HepG2 (cell line): ENCODE measurements around the gene PSME3IP1. TPM values are rescaled to one million over a fixed set of nuclear protein-coding genes. Genes with fewer than 3 reads are reported as not detected.

Experiments used
- ATAC-seq: fragments of 200-7000 bp; cut with Tn5 transposase; 3 replicates; pipeline ENCODE4 v1.9.1; 2020; ENCODE audit warnings: mild to moderate bottlenecking, moderate library complexity
- BruUV-seq: library from RNA; stranded (reverse); fragments of 400-500 nt; replicated peaks from 2 replicates; lab custom pipeline; 2021; lab: Mats Ljungman, UMichigan
- CTCF ChIA-PET: fragments of 300-600 bp; formaldehyde crosslinking; extraction: SDS; loops from one replicate; lab custom pipeline; 2021; ENCODE audit warnings: low total read pairs, inconsistent platforms, low intra/inter-chr PET ratio; lab: Yijun Ruan, JAX
- POLR2A ChIA-PET: fragments of 350-600 bp; sonication (Branson Sonifier 250); formaldehyde crosslinking; loops from one replicate; lab custom pipeline; 2020; ENCODE audit warnings: antibody characterized with exemption, inconsistent platforms; lab: Yijun Ruan, JAX
- DNase-seq: peaks from one replicate; pipeline ENCODE4 v3.0.0-alpha.2; 2015; ENCODE audit warnings: low spot score
- FAIRE-seq: peaks from 3 replicates; lab custom pipeline; 2011; peaks lifted over from hg19 to GRCh38; lab: Jason Lieb, UNC
- H2AFZ ChIP-seq: one replicate; pipeline ENCODE4 v1.6.1; 2011; ENCODE audit warnings: low read length, inconsistent platforms
- H3K27ac ChIP-seq: fragments of 300-600 bp; 3 replicates; pipeline ENCODE4 v1.8.0; 2011; ENCODE audit warnings: mixed run types, mild to moderate bottlenecking, mixed read lengths, low read length, inconsistent platforms; ENCODE audit not compliant: insufficient read depth; ENCODE audit errors: extremely low read length
- H3K27me3 ChIP-seq, 2 experiments: fragments of 200-600 bp in 1 of 2; 2 replicates in 1 of 2; 3 replicates in 1 of 2; pipeline versions ENCODE4 v1.6.0 to v1.8.0; 2011; ENCODE audit warnings: low read length in 2 of 2, mild to moderate bottlenecking in 2 of 2, moderate library complexity in 2 of 2, inconsistent platforms in 1 of 2; ENCODE audit not compliant: insufficient read depth in 2 of 2, control insufficient read depth in 1 of 2
- H3K36me3 ChIP-seq, 2 experiments: fragments of 200-600 bp in 1 of 2; replicated peaks in 1 of 2; 2 replicates in 1 of 2; 3 replicates in 1 of 2; pipeline versions ENCODE4 v1.5.1 to v1.8.0; 2011; ENCODE audit warnings: low read length in 2 of 2, inconsistent platforms in 1 of 2; ENCODE audit not compliant: insufficient read depth in 2 of 2, control insufficient read depth in 1 of 2
- H3K4me1 ChIP-seq: 2 replicates; pipeline ENCODE4 v1.5.1; 2012; ENCODE audit warnings: low read length, inconsistent platforms; ENCODE audit not compliant: insufficient read depth
- H3K4me2 ChIP-seq: 2 replicates; pipeline ENCODE4 v1.6.0; 2011; ENCODE audit warnings: low read depth, low read length, inconsistent platforms
- H3K4me3 ChIP-seq, 3 experiments: fragments of 200-600 bp in 1 of 3; sonication (generic), shearing (Covaris generic) in 1 of 3; replicated peaks in 1 of 3; 2 replicates each; pipeline ENCODE4 v1.5.1; 2011 to 2016; ENCODE audit warnings: low read length in 3 of 3, inconsistent platforms in 2 of 3, low read depth in 2 of 3, mild to moderate bottlenecking in 2 of 3, control low read depth in 1 of 3, mixed read lengths in 1 of 3; ENCODE audit not compliant: insufficient read depth in 1 of 3
- H3K79me2 ChIP-seq: one replicate; pipeline ENCODE4 v1.6.1; 2011; ENCODE audit warnings: low read length, inconsistent platforms; ENCODE audit not compliant: insufficient read depth
- H3K9ac ChIP-seq: 2 replicates; pipeline ENCODE4 v1.6.0; 2011; ENCODE audit warnings: mild to moderate bottlenecking, low read depth, low read length, inconsistent platforms; ENCODE audit not compliant: insufficient read depth
- H3K9me3 ChIP-seq: 2 replicates; pipeline ENCODE4 v1.5.1; 2012; ENCODE audit warnings: mild to moderate bottlenecking, low read length
- H4K20me1 ChIP-seq: 2 replicates; pipeline ENCODE4 v1.6.0; 2011; ENCODE audit warnings: inconsistent platforms, mild to moderate bottlenecking, low read length, moderate library complexity; ENCODE audit not compliant: insufficient read depth
- CREB1 ChIP-seq, 2 experiments: fragments of 450-650 bp in 1 of 2; IDR thresholded peaks; 2 replicates each; pipeline ENCODE4 v1.6.1; 2016 to 2017; ENCODE audit warnings: control low read depth in 1 of 2, mild to moderate bottlenecking in 1 of 2, missing compliant biosample characterization in 1 of 2, missing genetic modification characterization in 1 of 2
- CREM ChIP-seq, 2 experiments: sonication (generic) in 1 of 2; formaldehyde crosslinking in 1 of 2; IDR thresholded peaks; 2 replicates each; pipeline versions ENCODE4 v1.4.0 to v1.6.1; 2016 to 2020; ENCODE audit warnings: antibody characterized with exemption in 1 of 2, mild to moderate bottlenecking in 1 of 2, missing genetic modification reagents in 1 of 2
- HNF4A ChIP-seq: sonication (generic); formaldehyde crosslinking; IDR thresholded peaks from 2 replicates; pipeline ENCODE4 v1.4.0; 2020; ENCODE audit warnings: missing genetic modification reagents
- KLF16 ChIP-seq, 2 experiments: sonication (generic) in 1 of 2; formaldehyde crosslinking in 1 of 2; IDR thresholded peaks; 2 replicates each; pipeline versions ENCODE4 v1.6.1 to v1.8.0; 2016 to 2023; ENCODE audit warnings: missing genetic modification reagents in 2 of 2, missing compliant biosample characterization in 1 of 2
- LRRFIP1 ChIP-seq: sonication (generic); formaldehyde crosslinking; conservative IDR thresholded peaks from 2 replicates; pipeline ENCODE4 v1.4.0; 2020; ENCODE audit warnings: missing genetic modification reagents
- MTA1 ChIP-seq: sonication (generic); formaldehyde crosslinking; IDR thresholded peaks from 2 replicates; pipeline ENCODE4 v1.4.0; 2020; ENCODE audit warnings: missing genetic modification reagents, mild to moderate bottlenecking, borderline replicate concordance
- MTF1 ChIP-seq: sonication (generic); formaldehyde crosslinking; IDR thresholded peaks from 2 replicates; pipeline ENCODE4 v1.5.0; 2020; ENCODE audit warnings: missing genetic modification reagents
- SP140L ChIP-seq: sonication (generic); formaldehyde crosslinking; IDR thresholded peaks from 2 replicates; pipeline ENCODE4 v1.4.0; 2020; ENCODE audit warnings: missing genetic modification reagents, borderline replicate concordance
- YEATS2 ChIP-seq: sonication (generic); formaldehyde crosslinking; IDR thresholded peaks from 2 replicates; pipeline ENCODE4 v1.4.0; 2020; ENCODE audit warnings: missing genetic modification reagents, borderline replicate concordance
- ZBTB20 ChIP-seq: sonication (generic); formaldehyde crosslinking; IDR thresholded peaks from 2 replicates; pipeline ENCODE4 v1.8.1; 2023; ENCODE audit warnings: missing genetic modification reagents, low read depth, mild to moderate bottlenecking, borderline replicate concordance
- ZEB1 ChIP-seq: IDR thresholded peaks from 2 replicates; pipeline ENCODE4 v1.6.1; 2012; ENCODE audit warnings: mild to moderate bottlenecking, low read depth, inconsistent platforms; ENCODE audit not compliant: insufficient replicate concordance
- ZNF205 ChIP-seq: IDR thresholded peaks from 2 replicates; pipeline ENCODE4 v1.6.1; 2018; ENCODE audit warnings: missing biosample characterization, missing genetic modification reagents
- ZNF580 ChIP-seq: IDR thresholded peaks from 2 replicates; pipeline ENCODE4 v1.6.1; 2016; ENCODE audit warnings: low read depth, borderline replicate concordance
- ZNF615 ChIP-seq: sonication (generic); formaldehyde crosslinking; IDR thresholded peaks from 2 replicates; pipeline ENCODE4 v1.5.0; 2020; ENCODE audit warnings: mild to moderate bottlenecking, missing genetic modification reagents, borderline replicate concordance
- ZNF740 ChIP-seq: sonication (generic); formaldehyde crosslinking; IDR thresholded peaks from 2 replicates; pipeline ENCODE4 v1.4.0; 2020; ENCODE audit warnings: missing genetic modification reagents
- WGBS: methylation state at CpG from one replicate; pipeline ENCODE4 v1.1.6; 2017; ENCODE audit warnings: low lambda C conversion rate; 5-methylcytosine and 5-hydroxymethylcytosine counted together
- in situ Hi-C: cut with HindIII; loops from 2 replicates; pipeline ENCODE4 v1.10.0; 2017; ENCODE audit warnings: low pct_unique_long_range_greater_than_20kb; ENCODE audit not compliant: extremely low pct_ligation_motif_present
- intact Hi-C: fragments of 100-400 bp; cut with micrococcal nuclease; formaldehyde crosslinking; loops from one replicate; pipeline ENCODE4 v1.10.0; 2022; ENCODE audit not compliant: unreplicated experiment
- polyA plus RNA-seq, 8 experiments: library from polyadenylated mRNA; depleted of rRNA in 3 of 8; stranded (reverse) in 7 of 8; unstranded in 1 of 8; fragments of >200 nt; fragmentation: Illumina TruSeq in 4 of 8; extraction: Trizol in 4 of 8; gene quantifications; 2 replicates each; pipeline versions ENCODE4 v1.2.1 to v1.2.3, GENCODE V29; 2011 to 2016; ENCODE audit warnings: low read depth in 4 of 8, missing spikeins in 1 of 8, mixed read lengths in 1 of 8; ENCODE audit not compliant: insufficient read depth in 1 of 8
- total RNA-seq, 5 experiments: library from RNA; depleted of rRNA; stranded (reverse); fragments of >200 nt; fragmentation: Illumina TruSeq; extraction: Trizol; gene quantifications; 2 replicates each; pipeline ENCODE4 v1.2.3, GENCODE V29; 2016; ENCODE audit warnings: low read depth in 1 of 5
- TF ChIP-seq, protein P1 (sequence below): conservative IDR thresholded peaks from 2 replicates; pipeline ENCODE4 v1.6.1; 2018; ENCODE audit warnings: missing genetic modification reagents
- TF ChIP-seq, protein P2 (sequence below): sonication (generic); formaldehyde crosslinking; IDR thresholded peaks from 2 replicates; pipeline ENCODE4 v1.8.1; 2023; ENCODE audit warnings: mild to moderate bottlenecking, missing genetic modification reagents, borderline replicate concordance

The PSME3IP1 gene
- total and polyA plus RNA-seq, 2 of the 13 experiments (the other 11 are each of a cell fraction or from before 2014, with no cell fraction given) = 90.8 to 99.8 TPM

DNA sequence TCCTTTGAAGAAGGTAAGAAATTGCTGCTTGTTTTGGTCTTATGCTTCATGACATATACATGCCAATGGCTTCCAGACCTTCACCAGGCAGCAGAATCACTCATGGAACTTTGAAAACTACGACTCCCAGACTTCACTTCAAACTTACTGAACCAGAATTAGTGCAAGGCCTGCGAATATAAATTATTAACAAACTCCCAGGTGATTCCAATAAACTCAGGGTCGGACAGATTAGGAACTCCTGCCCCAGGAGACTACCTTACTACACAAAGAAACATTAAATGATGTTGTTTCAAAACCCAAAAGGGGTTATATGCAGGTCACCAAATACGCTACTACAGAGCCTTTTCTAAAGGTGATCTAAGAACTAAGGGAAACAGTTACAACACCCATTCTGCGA lies 20.4 kb downstream of the PSME3IP1 start:
- no peak overlapping the region for H3K4me3 ChIP-seq
- in situ Hi-C loops = loop anchor here (5.0 kb wide), 1 partner anchor 73 kb away; the partner anchor contains the start of gene CPNE2
- ChIA-PET CTCF (no interaction called here), POLR2A (no interaction called here)
- peaks cover 18 to 57% of the 10 kb centered on the region in 2 experiments for H3K36me3 ChIP-seq
- H4K20me1 ChIP-seq = no peaks in the 10 kb centered on the region
- H3K27ac ChIP-seq = no peak overlapping the region
- no peak overlapping the region for H3K4me2 ChIP-seq
- H3K4me1 ChIP-seq = no peaks in the 10 kb centered on the region
- no peak for FAIRE-seq
- no peak overlapping the region for H2AFZ ChIP-seq
- ATAC-seq = no peak
- no peaks in the 10 kb centered on the region for H3K9me3 ChIP-seq
- H3K27me3 ChIP-seq = no peaks in the 10 kb centered on the region
- no peak overlapping the region for H3K9ac ChIP-seq
- intact Hi-C loops = no loop called here
- WGBS = 93% methylated on average over 5 of the region's 5 CpGs
- no peaks in the 10 kb centered on the region for H3K79me2 ChIP-seq
- BruUV-seq = no TSS peak
- TF ChIP-seq KLF16 (CRISPR knock-in tag; IDR thresholded peaks at IDR 0.05) (no peak), MTA1 (CRISPR knock-in tag) (no peak), HNF4A (CRISPR knock-in tag) (no peak), ZNF205 (CRISPR knock-in tag) (no peak), ZNF615 (CRISPR knock-in tag) (no peak), ZEB1 (no peak), CREB1 (IDR thresholded peaks at IDR 0.05) (no peak), CREB1 (CRISPR knock-in tag; IDR thresholded peaks at IDR 0.05) (no peak), ZNF580 (CRISPR knock-in tag) (no peak), SP140L (CRISPR knock-in tag) (no peak), CREM (IDR thresholded peaks at IDR 0.05) (no peak), CREM (CRISPR knock-in tag; IDR thresholded peaks at IDR 0.05) (no peak), LRRFIP1 (no peak), YEATS2 (CRISPR knock-in tag) (no peak), MTF1 (no peak), ZNF740 (CRISPR knock-in tag) (no peak), ZBTB20 (no peak)
- TF ChIP-seq, protein P1, sequence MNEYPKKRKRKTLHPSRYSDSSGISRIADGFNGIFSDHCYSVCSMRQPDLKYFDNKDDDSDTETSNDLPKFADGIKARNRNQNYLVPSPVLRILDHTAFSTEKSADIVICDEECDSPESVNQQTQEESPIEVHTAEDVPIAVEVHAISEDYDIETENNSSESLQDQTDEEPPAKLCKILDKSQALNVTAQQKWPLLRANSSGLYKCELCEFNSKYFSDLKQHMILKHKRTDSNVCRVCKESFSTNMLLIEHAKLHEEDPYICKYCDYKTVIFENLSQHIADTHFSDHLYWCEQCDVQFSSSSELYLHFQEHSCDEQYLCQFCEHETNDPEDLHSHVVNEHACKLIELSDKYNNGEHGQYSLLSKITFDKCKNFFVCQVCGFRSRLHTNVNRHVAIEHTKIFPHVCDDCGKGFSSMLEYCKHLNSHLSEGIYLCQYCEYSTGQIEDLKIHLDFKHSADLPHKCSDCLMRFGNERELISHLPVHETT (CRISPR knock-in tag) = no peak
- TF ChIP-seq, protein P2, sequence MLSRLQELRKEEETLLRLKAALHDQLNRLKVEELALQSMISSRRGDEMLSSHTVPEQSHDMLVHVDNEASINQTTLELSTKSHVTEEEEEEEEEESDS = no peak
- DNase-seq = no peak
